ENCODE measurements around the gene PTPRD.

PTPRD gene

GRCh38 chr9:10612641-10613398, at the start of gene PTPRD:
PTPRD (minus strand) TSS chr9:10613002.
- no peak for DNase-seq (ENCODE audit: low read depth in 4 of 4, low spot score in 1 of 4)

GRCh38 chr9:10661994-10662393, 49.2 kb upstream of the PTPRD start:
- DNase-seq (ENCODE audit: low read depth in 4 of 4, low spot score in 1 of 4): no peak

- DNase-seq (ENCODE audit: low read depth in 4 of 4, low spot score in 1 of 4): no peak
Measured at GRCh38 chr9:10661376-10661775, 48.6 kb upstream of the PTPRD start.

GRCh38 chr9:10651012-10651411, 38.2 kb upstream of the PTPRD start:
- DNase-seq (ENCODE audit: low read depth in 4 of 4, low spot score in 1 of 4): no peak

GRCh38 chr9:10649076-10649475, 36.3 kb upstream of the PTPRD start:
- no peak for DNase-seq (ENCODE audit: low read depth in 4 of 4, low spot score in 1 of 4)

GRCh38 chr9:10633785-10634184, 21.0 kb upstream of the PTPRD start:
- DNase-seq (ENCODE audit: low read depth in 4 of 4, low spot score in 1 of 4): no peak

- no peak for DNase-seq (ENCODE audit: low read depth in 4 of 4, low spot score in 1 of 4)
Measured at GRCh38 chr9:10614196-10614800, 1.5 kb upstream of the PTPRD start.

- no peak for DNase-seq (ENCODE audit: low read depth in 4 of 4, low spot score in 1 of 4)
Measured at GRCh38 chr9:10613419-10613818, 617 bp upstream of the PTPRD start.

- DNase-seq (ENCODE audit: low read depth in 4 of 4, low spot score in 1 of 4): no peak
Measured at GRCh38 chr9:10605388-10605787, 7.4 kb downstream of the PTPRD start.

- DNase-seq (ENCODE audit: low read depth in 4 of 4, low spot score in 1 of 4): no peak
Measured at GRCh38 chr9:10604927-10605326, 7.9 kb downstream of the PTPRD start.

- no peak for DNase-seq (ENCODE audit: low read depth in 4 of 4, low spot score in 1 of 4)
Measured at GRCh38 chr9:10597801-10598200, 15.0 kb downstream of the PTPRD start.

- DNase-seq (ENCODE audit: low read depth in 4 of 4, low spot score in 1 of 4): no peak
Measured at GRCh38 chr9:10594482-10594881, 18.3 kb downstream of the PTPRD start.

- DNase-seq (ENCODE audit: low read depth in 4 of 4, low spot score in 1 of 4): no peak
Measured at GRCh38 chr9:10586407-10586806, 26.4 kb downstream of the PTPRD start.

- no peak for DNase-seq (ENCODE audit: low read depth in 4 of 4, low spot score in 1 of 4)
Measured at GRCh38 chr9:10571699-10572098, 41.1 kb downstream of the PTPRD start.

- no peak for DNase-seq (ENCODE audit: low read depth in 4 of 4, low spot score in 1 of 4)
Measured at GRCh38 chr9:10566848-10567247, 46.0 kb downstream of the PTPRD start.

- DNase-seq (ENCODE audit: low read depth in 4 of 4, low spot score in 1 of 4): no peak
Measured at GRCh38 chr9:10562581-10563343, 50.0 kb downstream of the PTPRD start.

GRCh38 chr9:10548348-10548747, 64.5 kb downstream of the PTPRD start:
- no peak for DNase-seq (ENCODE audit: low read depth in 4 of 4, low spot score in 1 of 4)

GRCh38 chr9:10538073-10538472, 74.7 kb downstream of the PTPRD start:
- no peak for DNase-seq (ENCODE audit: low read depth in 4 of 4, low spot score in 1 of 4)

- no peak for DNase-seq (ENCODE audit: low read depth in 4 of 4, low spot score in 1 of 4)
Measured at GRCh38 chr9:10534850-10535249, 78.0 kb downstream of the PTPRD start.

- no peak for DNase-seq (ENCODE audit: low read depth in 4 of 4, low spot score in 1 of 4)
Measured at GRCh38 chr9:10525972-10526371, 86.8 kb downstream of the PTPRD start.

GRCh38 chr9:10523164-10523563, 89.6 kb downstream of the PTPRD start:
- no peak for DNase-seq (ENCODE audit: low read depth in 4 of 4, low spot score in 1 of 4)

- DNase-seq (ENCODE audit: low read depth in 4 of 4, low spot score in 1 of 4): no peak
Measured at GRCh38 chr9:10512144-10512543, 100.7 kb downstream of the PTPRD start.

Measured in stimulated activated CD4-positive, alpha-beta T cell treated with anti-CD3 and anti-CD28 coated beads, Interleukin-1b, Interleukin-23, amount 100 ng/mL, for 24 hours (primary cell).